SK-N-SH (cell line): ENCODE results near the gene C9orf43. TPM values are rescaled to one million over a fixed set of nuclear protein-coding genes. Genes with fewer than 3 reads are reported as not detected.
A peak's percentile ranks its signal among the peaks of the same experiment; 100 is the strongest.

Source experiments
- CTCF ChIA-PET: fragments of 300-600, 350-600 bp; formaldehyde crosslinking; extraction: SDS; loops from one replicate; lab custom pipeline; 2021; lab: Yijun Ruan, JAX
- POLR2A ChIA-PET: fragments of 350-600 bp; sonication (Branson Sonifier 250); formaldehyde crosslinking; extraction: SDS; loops from one replicate; lab custom pipeline; 2020; ENCODE audit warnings: antibody characterized with exemption, inconsistent platforms; lab: Yijun Ruan, JAX
- DNase-seq: peaks from one replicate; pipeline ENCODE4 v3.0.0; 2012
- H2AFZ ChIP-seq: fragments of 200-600 bp; sonication (generic); 2 replicates; pipeline ENCODE4 v1.8.1; 2016; ENCODE audit warnings: antibody characterized with exemption, mild to moderate bottlenecking, low read depth
- H3F3A ChIP-seq: fragments of 200-600 bp; sonication (generic); replicated peaks from 2 replicates; pipeline ENCODE3; 2016; ENCODE audit warnings: antibody characterized with exemption, mild to moderate bottlenecking; ENCODE audit not compliant: insufficient read depth
- H3K27ac ChIP-seq, 2 experiments: fragments of 200-500 bp in 1 of 2; fragments of 200-600 bp in 1 of 2; sonication (Bioruptor generic) in 1 of 2; sonication (generic), shearing (Covaris generic) in 1 of 2; 2 replicates each; pipeline versions ENCODE4 v1.5.1 to v1.6.1; 2014 to 2016; ENCODE audit warnings: low read depth in 2 of 2, inconsistent platforms in 1 of 2, low read length in 1 of 2, mild to moderate bottlenecking in 1 of 2, mixed read lengths in 1 of 2
- H3K27me3 ChIP-seq: fragments of 200-600 bp; sonication (generic), shearing (Covaris generic); 2 replicates; pipeline ENCODE4 v1.6.1; 2016; ENCODE audit warnings: mixed run types; ENCODE audit not compliant: insufficient read depth
- H3K36me3 ChIP-seq, 2 experiments: fragments of 200-500 bp in 1 of 2; fragments of 200-600 bp in 1 of 2; sonication (Bioruptor generic) in 1 of 2; sonication (generic) in 1 of 2; replicated peaks in 1 of 2; 2 replicates each; pipeline versions ENCODE3 to v1.5.1; 2014 to 2016; ENCODE audit warnings: low read length in 1 of 2, mild to moderate bottlenecking in 1 of 2; ENCODE audit not compliant: insufficient read depth in 2 of 2, control insufficient read depth in 1 of 2
- H3K4me1 ChIP-seq, 2 experiments: fragments of 200-500 bp in 1 of 2; fragments of 200-600 bp in 1 of 2; sonication (Bioruptor generic) in 1 of 2; sonication (generic), shearing (Covaris generic) in 1 of 2; 2 replicates each; pipeline versions ENCODE4 v1.5.1 to v1.6.1; 2014 to 2016; ENCODE audit warnings: low read depth in 1 of 2, low read length in 1 of 2, mixed run types in 1 of 2; ENCODE audit not compliant: insufficient read depth in 2 of 2, control insufficient read depth in 1 of 2
- H3K4me2 ChIP-seq: fragments of 200-600 bp; sonication (generic), shearing (Covaris generic); 2 replicates; pipeline ENCODE4 v1.6.1; 2017; ENCODE audit warnings: mixed run types
- H3K4me3 ChIP-seq, 2 experiments: fragments of 200-500 bp in 1 of 2; fragments of 200-600 bp in 1 of 2; sonication (Bioruptor generic) in 1 of 2; sonication (generic), shearing (Covaris generic) in 1 of 2; 2 replicates each; pipeline versions ENCODE4 v1.5.1 to v1.8.1; 2014 to 2016; ENCODE audit warnings: low read depth in 2 of 2, inconsistent platforms in 1 of 2, low read length in 1 of 2, mild to moderate bottlenecking in 1 of 2, mixed read lengths in 1 of 2, moderate library complexity in 1 of 2
- H3K79me2 ChIP-seq: fragments of 200-600 bp; sonication (generic); 2 replicates; pipeline ENCODE4 v1.8.1; 2017; ENCODE audit warnings: mild to moderate bottlenecking; ENCODE audit not compliant: insufficient read depth
- H3K9ac ChIP-seq: fragments of 200-600 bp; sonication (generic); 2 replicates; pipeline ENCODE4 v1.6.1; 2017; ENCODE audit warnings: mixed run types
- H3K9me2 ChIP-seq: fragments of 200-600 bp; sonication (generic); 2 replicates; pipeline ENCODE4 v1.6.1; 2017; ENCODE audit warnings: mixed run types
- H3K9me3 ChIP-seq: fragments of 200-600 bp; sonication (generic); 2 replicates; pipeline ENCODE4 v1.6.1; 2017; ENCODE audit warnings: mixed run types, mild to moderate bottlenecking, moderate library complexity
- H4K20me1 ChIP-seq: fragments of 200-600 bp; sonication (generic); 2 replicates; pipeline ENCODE4 v1.6.1; 2017; ENCODE audit warnings: mild to moderate bottlenecking, mixed run types; ENCODE audit not compliant: insufficient read depth
- CTCF ChIP-seq: fragments of 200-600 bp; sonication (generic); IDR thresholded peaks from 2 replicates; pipeline ENCODE4 v1.6.1; 2017; ENCODE audit warnings: antibody characterized with exemption, mild to moderate bottlenecking, moderate library complexity
- ELF1 ChIP-seq: IDR thresholded peaks from 2 replicates; pipeline ENCODE4 v1.4.0; 2012
- EP300 ChIP-seq, 2 experiments: IDR thresholded peaks; 2 replicates each; pipeline versions ENCODE4 v1.4.0 to v1.6.1; 2012; ENCODE audit warnings: borderline replicate concordance in 1 of 2, low read depth in 1 of 2, low read length in 1 of 2
- FOXJ3 ChIP-seq: sonication (generic); formaldehyde crosslinking; IDR thresholded peaks from 2 replicates; pipeline ENCODE4 v1.5.1; 2020; ENCODE audit warnings: mild to moderate bottlenecking, missing genetic modification reagents
- FOXM1 ChIP-seq: IDR thresholded peaks from 2 replicates; pipeline ENCODE4 v1.4.0; 2012; ENCODE audit warnings: low read depth, mild to moderate bottlenecking
- GABPA ChIP-seq: IDR thresholded peaks from 2 replicates; pipeline ENCODE4 v1.4.0; 2012; ENCODE audit warnings: low read depth, mild to moderate bottlenecking
- IRF3 ChIP-seq: fragments of 150-350 bp; IDR thresholded peaks from 2 replicates; pipeline ENCODE4 v1.6.1; 2016; ENCODE audit warnings: mild to moderate bottlenecking, low read depth, low read length
- JUND ChIP-seq: IDR thresholded peaks from 2 replicates; pipeline ENCODE4 v1.4.0; 2012
- MAX ChIP-seq: IDR thresholded peaks from 2 replicates; pipeline ENCODE4 v1.4.0; 2012; ENCODE audit warnings: low read depth
- MXI1 ChIP-seq: IDR thresholded peaks from 2 replicates; pipeline ENCODE4 v1.6.1; 2012; ENCODE audit warnings: mild to moderate bottlenecking, low read depth, low read length, improper control_type of control experiment
- NFIC ChIP-seq: IDR thresholded peaks from 2 replicates; pipeline ENCODE4 v1.4.0; 2012; ENCODE audit warnings: borderline replicate concordance
- POLR2AphosphoS5 ChIP-seq: IDR thresholded peaks from 2 replicates; pipeline ENCODE4 v1.6.1; 2012; ENCODE audit warnings: low read depth, low read length
- RCOR1 ChIP-seq: fragments of 150-350 bp; IDR thresholded peaks from 2 replicates; pipeline ENCODE4 v1.6.1; 2017; ENCODE audit warnings: antibody characterized with exemption, low read length
- REST ChIP-seq: IDR thresholded peaks from 2 replicates; pipeline ENCODE4 v1.6.1; 2012; ENCODE audit warnings: mild to moderate bottlenecking, low read depth, low read length, moderate library complexity
- RFX5 ChIP-seq: IDR thresholded peaks from 2 replicates; pipeline ENCODE4 v1.6.1; 2012; ENCODE audit warnings: mild to moderate bottlenecking, improper control_type of control experiment, low read length
- TCF12 ChIP-seq: IDR thresholded peaks from 2 replicates; pipeline ENCODE4 v1.4.0; 2012
- USF2 ChIP-seq: fragments of 150-350 bp; IDR thresholded peaks from 2 replicates; pipeline ENCODE4 v1.6.1; 2017; ENCODE audit warnings: antibody characterized with exemption, low read length, low read depth, borderline replicate concordance
- WGBS: methylation state at CpG from one replicate; pipeline ENCODE4 v1.1.6; 2017; ENCODE audit warnings: low lambda C conversion rate; 5-methylcytosine and 5-hydroxymethylcytosine counted together
- polyA plus RNA-seq, 3 experiments: library from polyadenylated mRNA; depleted of rRNA; stranded (reverse); fragments of >200 nt; gene quantifications; 2 replicates each; pipeline ENCODE4 v1.2.3, GENCODE V29; 2012

Gene C9orf43
- polyA plus RNA-seq, 1 of the 3 experiments (the other 2 are of a cell fraction), result 0.58 TPM

GRCh38 chr9:113398796-113399195, 11.8 kb upstream of the C9orf43 start:
- ChIA-PET CTCF (interaction anchor here (0.9 to 14.1 kb wide), 5 partner anchors 11 to 192 kb away, joined by 3 to 145 read pairs (median 6); partner anchors contain the start of genes C9orf43 and POLE3), POLR2A (no interaction called here)
- no peaks in the 10 kb centered on the region for H3K36me3 ChIP-seq
- 95% methylated on average over 5 of the region's 5 CpGs for WGBS
- no peak overlapping the region for H3K9ac ChIP-seq
- peak overlapping the region; percentile 47 for H3K4me2 ChIP-seq
- TF ChIP-seq POLR2AphosphoS5 (no peak), RCOR1 (no peak), MAX (no peak), REST (no peak), EP300 (IDR thresholded peaks at IDR 0.05; ENCODE audit: borderline replicate concordance in 1 of 2, low read depth in 1 of 2, low read length in 1 of 2) (no peak), NFIC (no peak), TCF12 (no peak), GABPA (no peak), USF2 (no peak), JUND (no peak), IRF3 (no peak), MXI1 (no peak), CTCF (no peak), RFX5 (no peak), FOXJ3 (CRISPR knock-in tag) (no peak), FOXM1 (no peak), ELF1 (no peak)
- H3K9me3 ChIP-seq, result no peaks in the 10 kb centered on the region
- peaks cover 6% of the 10 kb centered on the region for H3K79me2 ChIP-seq
- peaks cover 8 to 10% of the 10 kb centered on the region in 2 experiments; a peak in 1 of 4 replicates for H3K4me1 ChIP-seq
- H2AFZ ChIP-seq, result no peak overlapping the region
- peaks cover 6% of the 10 kb centered on the region for H3F3A ChIP-seq
- no peaks in the 10 kb centered on the region for H3K9me2 ChIP-seq
- no peaks in the 10 kb centered on the region for H4K20me1 ChIP-seq
- H3K4me3 ChIP-seq, result no peak overlapping the region
- no peaks in the 10 kb centered on the region for H3K27me3 ChIP-seq
- H3K27ac ChIP-seq, result no peak overlapping the region
- DNase-seq, result no peak
